HG02970 (cell line): ENCODE data around the gene FNDC3A.
A peak's percentile ranks its signal among the peaks of the same experiment; 100 is the strongest.

Experiments used
- ATAC-seq: cut with Tn5 transposase; IDR thresholded peaks from one replicate; pipeline ENCODE4 v1.9.1; 2021; ENCODE audit warnings: mild to moderate bottlenecking, moderate library complexity, moderate number of reproducible peaks; ENCODE audit not compliant: unreplicated experiment, low FRiP score

Gene FNDC3A

GRCh38 chr13:49210114-49210513, 234.4 kb downstream of the FNDC3A start:
- ATAC-seq = no peak

- ATAC-seq = no peak
These were observed 235.0 kb downstream of the FNDC3A start for GRCh38 chr13:49210669-49211068.

- ATAC-seq = no peak
These were observed 237.8 kb downstream of the FNDC3A start for GRCh38 chr13:49213539-49213938.

GRCh38 chr13:49213997-49214916, 238.5 kb downstream of the FNDC3A start:
- no peak for ATAC-seq

GRCh38 chr13:49214917-49215376, 239.2 kb downstream of the FNDC3A start:
- peak; percentile 58 for ATAC-seq

GRCh38 chr13:49216334-49216733, 240.6 kb downstream of the FNDC3A start:
- no peak for ATAC-seq

- no peak for ATAC-seq
These were observed 242.3 kb downstream of the FNDC3A start for GRCh38 chr13:49217962-49218492.

GRCh38 chr13:49218493-49219051, 242.9 kb downstream of the FNDC3A start:
- ATAC-seq = no peak

GRCh38 chr13:49219647-49220035, 243.9 kb downstream of the FNDC3A start:
- no peak for ATAC-seq

- ATAC-seq = no peak
These were observed 244.5 kb downstream of the FNDC3A start, which contains the start of gene MLNR for GRCh38 chr13:49220036-49220855. TSS of gene MLNR (plus strand) at chr13:49220338. CDS start at chr13:49220338, 0 bp downstream.

GRCh38 chr13:49220856-49221589, 245.3 kb downstream of the FNDC3A start:
- ATAC-seq = no peak

GRCh38 chr13:49221590-49221965, 245.9 kb downstream of the FNDC3A start:
- ATAC-seq = no peak

GRCh38 chr13:49225223-49226042, 249.7 kb downstream of the FNDC3A start:
- no peak for ATAC-seq

- no peak for ATAC-seq
These were observed 250.9 kb downstream of the FNDC3A start for GRCh38 chr13:49226613-49227012.

GRCh38 chr13:49234741-49235140, 259.0 kb downstream of the FNDC3A start:
- ATAC-seq = no peak

GRCh38 chr13:49235856-49236431, 260.2 kb downstream of the FNDC3A start:
- no peak for ATAC-seq

- no peak for ATAC-seq
These were observed 262.9 kb downstream of the FNDC3A start for GRCh38 chr13:49238621-49239020.

- ATAC-seq = no peak
These were observed 264.3 kb downstream of the FNDC3A start for GRCh38 chr13:49240017-49240416.

- ATAC-seq = no peak
These were observed 265.6 kb downstream of the FNDC3A start for GRCh38 chr13:49241296-49241695.
